Thyroid gland (tissue), 4 donors: Measurements from ENCODE around the gene DCAKD.

Experiments
- CTCF ChIP-seq, 6 experiments: fragments of 200-600 bp in 3 of 6; fragments of 450-650 bp in 3 of 6; sonication (generic) in 3 of 6; IDR thresholded peaks; one replicate each; pipeline ENCODE4 v1.5.1; 2016 to 2019; ENCODE audit warnings: antibody characterized with exemption in 6 of 6, mild to moderate bottlenecking in 2 of 6, inconsistent platforms in 1 of 6, moderate library complexity in 1 of 6
- POLR2A ChIP-seq, 2 donors: fragments of 450-650 bp; IDR thresholded peaks; one replicate each; pipeline ENCODE4 v1.6.1; 2017; ENCODE audit warnings: antibody characterized with exemption in 2 of 2, mild to moderate bottlenecking in 2 of 2, moderate library complexity in 1 of 2

GRCh38 chr17:44997733-44998520 lies 53.5 kb downstream of the DCAKD start:
- TF ChIP-seq CTCF (IDR thresholded peaks at IDR 0.05) (no peak), POLR2A (IDR thresholded peaks at IDR 0.05) (no peak)
